ENCODE results near the gene GPR173.

The GPR173 gene

DNA sequence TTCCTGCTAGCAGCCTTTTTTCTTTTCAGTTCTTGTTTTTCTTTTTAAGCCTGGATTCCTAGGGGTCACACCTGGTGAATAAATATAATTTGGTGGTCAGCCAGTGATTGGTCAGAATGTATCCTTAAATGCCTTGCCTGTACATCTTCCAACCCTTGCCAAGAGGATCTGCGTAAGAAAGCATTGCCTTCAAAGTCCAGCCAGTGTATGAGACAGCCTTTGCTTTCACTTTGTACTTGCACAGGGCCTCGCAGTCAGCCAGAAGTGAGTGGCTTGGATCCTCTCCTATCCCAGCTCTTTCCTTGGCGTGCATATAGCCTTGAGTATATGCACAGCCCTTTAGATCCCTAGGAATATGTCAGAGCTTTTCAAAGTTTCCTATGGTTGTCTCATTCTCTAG lies 67.5 kb downstream of the GPR173 start:
- H3K4me3 ChIP-seq (ENCODE audit: low read depth, low read length): peak overlapping the region; percentile 70
- no peaks in the 10 kb centered on the region for H3K27me3 ChIP-seq (ENCODE audit: insufficient read depth, low read length)
- no peaks in the 10 kb centered on the region for H3K36me3 ChIP-seq (ENCODE audit: insufficient read depth, low read length)
- peaks cover 13% of the 10 kb centered on the region for H3K4me1 ChIP-seq (ENCODE audit: control insufficient read depth, insufficient read depth, low read length, unreplicated experiment)
- H3K79me2 ChIP-seq (ENCODE audit: control insufficient read depth, insufficient read depth, low read length, unreplicated experiment): no peaks in the 10 kb centered on the region
- peak overlapping the region; percentile 69 for H3K27ac ChIP-seq (ENCODE audit: low read depth, low read length)
- H2AFZ ChIP-seq (ENCODE audit: low read length, unreplicated experiment): peak overlapping the region; percentile 69

DNA sequence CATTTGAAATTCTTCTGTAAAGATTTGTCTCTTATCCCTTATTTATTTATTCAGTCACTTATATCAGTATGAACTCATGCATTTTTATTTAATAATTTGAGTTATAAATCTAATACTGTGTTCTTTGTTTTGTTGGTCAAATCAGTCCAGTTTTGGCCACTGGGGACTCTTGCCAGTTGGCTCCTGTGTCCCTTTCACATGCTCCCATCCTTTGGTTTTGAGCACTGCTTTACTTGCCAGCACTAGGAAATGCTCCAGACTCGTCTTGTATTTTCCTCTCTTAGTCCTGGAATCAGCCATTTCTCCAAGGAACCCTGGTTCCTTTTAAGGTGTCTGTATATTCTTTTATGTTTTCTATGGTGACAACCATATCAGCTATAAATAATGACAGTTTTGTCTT lies 73.4 kb downstream of the GPR173 start:
- H2AFZ ChIP-seq (ENCODE audit: low read length, unreplicated experiment): no peak overlapping the region
- H3K79me2 ChIP-seq (ENCODE audit: control insufficient read depth, insufficient read depth, low read length, unreplicated experiment): no peaks in the 10 kb centered on the region
- H3K36me3 ChIP-seq (ENCODE audit: insufficient read depth, low read length): no peaks in the 10 kb centered on the region
- H3K4me1 ChIP-seq (ENCODE audit: control insufficient read depth, insufficient read depth, low read length, unreplicated experiment): no peaks in the 10 kb centered on the region
- H3K27me3 ChIP-seq (ENCODE audit: insufficient read depth, low read length): no peaks in the 10 kb centered on the region
- H3K27ac ChIP-seq (ENCODE audit: low read depth, low read length): no peak overlapping the region
- H3K4me3 ChIP-seq (ENCODE audit: low read depth, low read length): no peak overlapping the region

DNA sequence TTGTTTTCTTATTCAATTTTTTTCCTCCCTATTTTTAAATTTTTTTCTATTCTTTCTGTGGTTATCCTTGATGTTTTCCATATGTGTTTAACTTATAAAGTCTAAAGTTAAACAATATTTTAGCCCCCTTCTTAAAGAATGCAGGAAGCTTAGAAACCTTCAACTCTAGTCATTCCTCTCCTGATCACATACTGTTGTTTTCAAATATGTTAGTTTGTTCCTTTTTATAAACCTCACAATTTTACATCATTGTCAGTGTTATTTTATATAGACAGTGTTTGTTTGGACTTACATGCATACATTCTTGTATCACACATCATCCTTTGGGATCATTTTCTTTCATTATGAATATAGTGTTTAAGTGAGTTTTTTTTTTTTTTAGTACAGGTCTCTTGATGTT lies 76.9 kb downstream of the GPR173 start:
- H3K27me3 ChIP-seq (ENCODE audit: insufficient read depth, low read length): no peaks in the 10 kb centered on the region
- no peak overlapping the region for H3K4me3 ChIP-seq (ENCODE audit: low read depth, low read length)
- H3K27ac ChIP-seq (ENCODE audit: low read depth, low read length): no peak overlapping the region
- no peaks in the 10 kb centered on the region for H3K36me3 ChIP-seq (ENCODE audit: insufficient read depth, low read length)
- H2AFZ ChIP-seq (ENCODE audit: low read length, unreplicated experiment): no peak overlapping the region
- no peaks in the 10 kb centered on the region for H3K79me2 ChIP-seq (ENCODE audit: control insufficient read depth, insufficient read depth, low read length, unreplicated experiment)
- no peaks in the 10 kb centered on the region for H3K4me1 ChIP-seq (ENCODE audit: control insufficient read depth, insufficient read depth, low read length, unreplicated experiment)

DNA sequence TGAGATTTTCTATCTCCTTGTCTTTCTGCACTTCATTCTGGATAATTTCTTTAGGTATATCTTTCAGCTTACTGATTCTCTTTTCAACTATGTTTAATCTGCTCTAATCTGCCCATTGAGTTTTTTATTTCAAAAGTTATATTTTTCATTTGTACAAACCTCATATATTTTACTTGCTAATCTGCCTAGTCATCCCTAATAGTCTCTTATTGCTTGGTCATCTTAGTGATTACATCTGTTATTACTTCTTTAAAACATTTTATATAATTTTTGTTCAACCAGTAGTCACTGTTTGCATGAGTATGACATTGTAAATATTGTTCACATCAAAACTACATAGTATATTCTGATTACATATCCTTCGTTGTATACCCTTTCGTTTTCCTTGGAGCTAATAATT lies 77.8 kb downstream of the GPR173 start:
- H3K27me3 ChIP-seq (ENCODE audit: insufficient read depth, low read length): no peaks in the 10 kb centered on the region
- H3K36me3 ChIP-seq (ENCODE audit: insufficient read depth, low read length): no peaks in the 10 kb centered on the region

DNA sequence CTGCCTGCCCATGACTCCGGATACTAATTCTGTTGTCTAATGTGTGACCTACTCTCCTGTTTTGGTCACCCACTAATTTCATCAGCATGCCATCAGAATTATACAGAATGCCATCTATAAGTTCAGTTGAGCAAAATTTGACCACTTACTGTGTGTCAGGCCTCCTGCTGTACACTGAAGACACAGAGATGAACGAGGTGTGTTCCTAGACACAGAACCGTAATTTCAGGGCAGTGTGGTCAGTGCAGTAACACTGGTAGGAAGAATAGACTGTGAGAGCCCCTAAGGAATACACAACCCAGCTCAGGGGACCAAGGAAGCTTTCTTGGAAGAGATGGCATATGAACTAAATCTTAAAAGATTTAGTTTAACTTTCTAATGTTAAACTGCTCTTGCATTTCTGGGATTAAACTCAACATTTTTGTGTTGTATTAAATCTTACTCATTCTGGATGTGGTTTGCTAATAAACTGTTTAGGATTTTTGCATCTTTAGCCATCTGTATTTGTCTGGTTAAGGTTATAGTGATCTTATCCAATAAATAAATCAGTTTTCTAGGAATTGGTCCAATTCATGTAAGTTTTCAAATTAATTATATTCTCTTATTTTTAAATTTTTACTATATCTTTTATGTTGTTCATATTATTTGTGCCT lies 79.6 kb downstream of the GPR173 start:
- Histone ChIP-seq H3K36me3 (ENCODE audit: insufficient read depth, low read length) (no peaks in the 10 kb centered on the region), H3K27ac (ENCODE audit: low read depth, low read length) (no peak overlapping the region), H3K4me1 (ENCODE audit: control insufficient read depth, insufficient read depth, low read length, unreplicated experiment) (no peaks in the 10 kb centered on the region), H2AFZ (ENCODE audit: low read length, unreplicated experiment) (no peak overlapping the region), H3K4me3 (ENCODE audit: low read depth, low read length) (no peak overlapping the region), H3K27me3 (ENCODE audit: insufficient read depth, low read length) (no peaks in the 10 kb centered on the region), H3K79me2 (ENCODE audit: control insufficient read depth, insufficient read depth, low read length, unreplicated experiment) (no peaks in the 10 kb centered on the region)

More for the DNA sequence above, 77.8 kb downstream of the GPR173 start:
- no peak overlapping the region for H3K27ac ChIP-seq (ENCODE audit: low read depth, low read length)
- H3K4me1 ChIP-seq (ENCODE audit: control insufficient read depth, insufficient read depth, low read length, unreplicated experiment): no peaks in the 10 kb centered on the region
- no peaks in the 10 kb centered on the region for H3K79me2 ChIP-seq (ENCODE audit: control insufficient read depth, insufficient read depth, low read length, unreplicated experiment)
- no peak overlapping the region for H2AFZ ChIP-seq (ENCODE audit: low read length, unreplicated experiment)
- no peak overlapping the region for H3K4me3 ChIP-seq (ENCODE audit: low read depth, low read length)
